ENCODE results near the gene CHKA.
A peak's percentile ranks its signal among the peaks of the same experiment; 100 is the strongest.

The CHKA gene

DNA sequence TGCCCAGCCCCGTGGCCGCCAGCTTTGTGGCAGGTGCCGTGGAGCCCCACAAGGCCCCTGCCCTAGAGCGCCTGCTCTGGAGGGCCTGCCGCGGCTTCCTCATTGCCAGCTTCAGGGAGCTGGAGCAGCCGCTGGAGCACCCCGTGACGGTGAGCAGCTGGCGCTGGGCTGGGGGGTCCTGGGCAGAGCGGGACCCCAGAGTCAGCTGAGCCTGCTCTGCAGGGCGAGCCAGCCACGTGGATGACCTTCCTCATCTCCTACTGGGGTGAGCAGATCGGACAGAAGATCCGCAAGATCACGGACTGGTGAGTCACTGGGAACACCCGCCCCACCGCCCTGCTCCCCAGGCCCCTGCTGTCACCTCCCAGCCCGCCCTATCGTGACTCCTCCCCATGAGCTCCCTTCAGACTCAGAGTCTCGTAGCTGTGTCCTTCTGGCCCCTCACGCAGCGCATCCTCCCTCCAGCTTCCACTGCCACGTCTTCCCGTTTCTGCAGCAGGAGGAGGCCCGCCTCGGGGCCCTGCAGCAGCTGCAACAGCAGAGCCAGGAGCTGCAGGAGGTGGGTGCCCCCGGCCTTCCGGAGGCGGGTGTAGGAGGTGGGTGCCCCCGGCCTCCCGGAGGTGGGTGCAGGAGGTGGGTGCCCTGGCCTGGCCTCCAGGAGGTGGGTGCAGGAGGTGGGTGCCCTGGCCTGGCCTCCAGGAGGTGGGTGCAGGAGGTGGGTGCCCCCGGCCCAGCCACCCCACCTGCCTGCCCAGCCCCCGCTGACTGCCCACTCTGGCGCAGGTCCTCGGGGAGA, 77.6 kb downstream of the CHKA start:
- no peak for DNase-seq

- no peak for DNase-seq
These were observed 78.2 kb downstream of the CHKA start for GRCh38 chr11:68043029-68043348.

DNA sequence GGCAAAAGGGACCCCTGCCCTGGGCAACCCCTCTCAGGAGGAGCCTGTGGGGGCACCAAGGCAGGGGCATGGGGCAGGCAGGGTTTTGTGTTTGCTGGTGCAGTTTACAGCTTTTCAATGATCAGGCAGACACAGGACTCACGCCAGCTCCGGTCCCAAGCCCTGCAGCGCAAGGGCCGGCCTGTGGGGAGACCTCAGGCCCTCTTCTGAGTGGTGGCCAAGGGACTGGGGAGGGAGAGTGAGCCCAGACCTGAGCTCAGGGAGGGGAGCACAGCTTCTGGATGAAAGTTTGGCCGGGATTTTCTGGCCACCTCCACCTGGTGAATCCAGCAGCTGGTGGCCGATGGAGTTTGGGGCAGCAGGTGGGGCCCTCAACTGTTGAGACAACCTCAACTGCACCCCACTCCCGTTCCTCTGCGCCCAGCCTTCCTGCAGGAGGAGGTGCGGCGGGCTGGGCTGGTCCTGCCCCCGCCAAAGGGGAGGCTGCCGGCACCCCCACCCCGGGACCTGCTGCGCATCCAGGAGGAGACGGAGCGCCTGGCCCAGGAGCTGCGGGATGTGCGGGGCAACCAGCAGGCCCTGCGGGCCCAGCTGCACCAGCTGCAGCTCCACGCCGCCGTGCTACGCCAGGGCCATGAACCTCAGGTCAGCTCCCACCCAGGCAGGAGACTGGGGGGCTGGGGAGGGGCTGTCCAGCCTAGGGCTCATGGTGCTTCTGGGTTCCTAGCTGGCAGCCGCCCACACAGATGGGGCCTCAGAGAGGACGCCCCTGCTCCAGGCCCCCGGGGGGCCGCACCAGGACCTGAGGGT, 78.8 kb downstream of the CHKA start:
- no peak for DNase-seq

- no peak for DNase-seq
These were observed 79.5 kb downstream of the CHKA start for GRCh38 chr11:68041617-68042218.

- no peak for DNase-seq
These were observed 80.1 kb downstream of the CHKA start for GRCh38 chr11:68040957-68041591.

DNA sequence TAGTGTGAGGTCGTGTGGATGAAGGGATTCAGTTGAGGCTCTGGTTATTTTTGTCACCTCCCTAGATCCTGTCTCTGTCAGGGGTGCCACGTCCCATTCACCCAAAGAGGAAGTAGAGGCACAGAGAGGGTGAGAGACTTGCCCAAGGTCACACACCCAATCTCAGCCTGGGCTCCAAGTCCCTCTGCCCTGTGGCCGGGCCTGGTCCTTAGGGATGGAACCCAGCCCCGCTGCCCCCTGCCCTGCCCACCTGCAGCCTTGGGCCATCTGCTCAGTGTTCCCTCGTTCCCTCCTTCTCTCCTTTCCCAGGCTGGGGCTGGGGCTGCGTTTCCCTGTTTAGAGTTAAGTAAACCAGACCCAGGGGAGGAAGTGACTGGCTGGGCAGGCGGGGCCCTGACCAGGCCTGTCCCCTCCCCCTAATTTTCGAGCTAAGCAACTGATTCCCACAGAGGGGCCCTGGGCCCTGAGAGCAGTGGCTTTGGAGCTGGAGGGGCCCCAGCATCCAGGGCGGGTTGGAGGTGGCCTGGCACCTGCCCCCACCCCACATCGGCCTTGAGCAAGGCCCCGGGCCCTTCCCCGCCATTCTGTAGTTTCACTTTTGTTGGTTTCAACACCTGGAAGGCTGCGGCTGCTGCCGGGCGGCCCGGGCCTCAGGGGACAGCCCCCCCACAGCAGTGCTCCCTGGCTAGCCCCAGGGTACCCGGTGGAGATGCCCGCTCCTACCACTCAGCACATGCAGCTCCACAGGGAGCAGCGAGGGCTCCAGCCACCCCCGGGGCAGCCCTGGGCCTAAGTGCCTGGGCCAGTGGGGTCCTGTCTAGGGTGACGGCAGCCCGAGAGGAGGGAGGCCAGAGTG, 80.9 kb downstream of the CHKA start:
- DNase-seq: peak in 1 of 2 donors; percentile 43

DNA sequence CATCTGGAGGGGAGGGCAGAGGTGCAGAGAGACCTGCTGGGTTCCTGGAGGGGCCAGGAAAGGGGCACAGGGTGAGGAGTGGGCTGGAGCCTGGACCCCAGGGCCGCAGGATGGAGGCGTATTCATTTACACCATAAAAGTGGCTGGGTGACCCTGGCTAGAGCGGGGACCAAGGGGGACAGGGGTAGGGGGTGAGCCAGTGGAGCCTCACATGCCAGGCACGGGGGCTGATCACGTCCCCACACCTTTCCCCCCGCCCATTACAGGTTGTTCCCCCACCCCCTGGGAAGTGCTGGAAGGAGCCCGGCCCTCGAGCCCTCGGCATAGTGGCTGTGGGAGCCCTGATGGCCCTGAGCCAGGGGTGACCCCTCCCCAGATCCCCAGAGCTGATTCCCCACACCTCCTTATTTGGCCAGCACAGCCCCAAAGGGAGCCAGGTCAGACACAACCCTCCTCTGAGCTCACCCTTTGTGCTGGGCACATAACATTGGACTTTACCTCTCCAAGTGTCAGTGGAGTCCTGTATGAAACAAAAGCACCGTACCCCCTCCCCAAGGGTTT, 81.6 kb downstream of the CHKA start:
- DNase-seq: no peak

DNA sequence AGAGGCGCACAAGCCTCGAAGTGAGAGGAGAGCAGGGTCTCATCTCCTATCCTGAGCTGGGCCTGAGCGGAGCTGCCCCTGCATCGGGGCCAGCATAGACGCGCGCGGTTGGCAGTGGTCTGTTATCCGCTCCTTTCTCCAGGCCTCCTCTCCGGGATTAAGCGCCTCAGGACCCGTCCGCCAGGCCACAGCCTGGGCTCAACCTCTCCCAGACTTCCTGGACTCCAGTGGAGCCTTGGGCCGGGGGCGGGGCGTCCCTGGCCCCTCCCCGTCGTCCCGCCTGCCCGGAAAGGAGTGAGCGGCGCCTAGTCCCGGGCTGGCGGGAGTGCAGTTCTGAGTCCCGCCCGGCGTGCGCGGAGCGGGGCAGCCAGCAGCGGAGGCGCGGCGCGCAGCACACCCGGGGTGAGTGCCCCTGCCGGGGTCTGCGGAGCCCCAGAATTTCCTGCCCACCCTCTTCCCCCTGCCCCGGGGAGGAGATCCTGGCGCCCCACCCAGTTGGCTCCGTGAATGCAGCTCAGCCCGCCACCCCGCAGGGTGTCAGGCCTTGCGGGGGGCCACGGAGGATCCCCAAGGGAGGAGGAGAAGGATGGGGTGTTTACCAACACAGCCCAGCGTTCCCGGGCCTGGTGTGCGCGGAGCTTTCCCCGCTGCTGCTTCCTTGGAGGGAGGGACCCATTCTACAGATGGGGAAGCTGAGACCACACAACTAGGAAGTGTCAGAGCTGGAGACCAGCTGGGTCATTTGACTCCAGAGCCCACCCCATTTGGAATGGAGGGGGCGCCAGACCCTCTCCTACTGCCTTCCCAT, 82.3 kb downstream of the CHKA start, which contains the start of gene TCIRG1:
TSS of gene TCIRG1 (plus strand) at position 308 of the 808 bp plus-strand sequence. CDS start 2,247 bp downstream, outside the sequence.
- DNase-seq: peak; percentile 50 to 55

- DNase-seq: no peak
These were observed 82.9 kb downstream of the CHKA start for GRCh38 chr11:68038226-68038717.

- no peak for DNase-seq
These were observed 83.6 kb downstream of the CHKA start for GRCh38 chr11:68037411-68038225.

DNA sequence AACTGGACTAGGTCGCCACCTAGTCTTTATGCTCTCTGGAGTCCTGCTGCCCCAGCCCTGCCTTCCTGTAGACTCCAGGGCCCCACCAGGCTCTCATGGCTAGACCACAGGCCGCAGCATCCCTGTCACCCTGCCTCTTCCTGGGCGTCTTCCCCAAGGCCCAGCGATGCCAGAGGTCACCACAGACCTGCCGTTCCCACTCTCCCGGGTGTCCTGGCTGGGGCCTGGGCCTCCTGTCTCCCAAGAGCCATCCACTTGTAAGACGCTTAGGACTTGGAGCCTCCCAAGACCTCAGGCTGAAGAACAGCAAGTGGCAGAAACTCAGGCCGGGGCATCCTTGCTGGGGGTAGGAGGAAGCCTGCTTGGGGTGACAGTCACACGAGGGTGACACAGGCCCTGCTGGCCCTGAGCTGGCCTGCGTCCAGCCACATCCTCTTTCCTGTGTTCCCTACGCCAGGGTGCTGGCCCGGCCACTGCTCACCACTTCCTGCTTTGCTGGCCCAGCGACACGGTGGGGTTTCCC, 84.4 kb downstream of the CHKA start:
- DNase-seq: no peak

GRCh38 chr11:68036141-68036716, 85.0 kb downstream of the CHKA start:
- DNase-seq: no peak

DNA sequence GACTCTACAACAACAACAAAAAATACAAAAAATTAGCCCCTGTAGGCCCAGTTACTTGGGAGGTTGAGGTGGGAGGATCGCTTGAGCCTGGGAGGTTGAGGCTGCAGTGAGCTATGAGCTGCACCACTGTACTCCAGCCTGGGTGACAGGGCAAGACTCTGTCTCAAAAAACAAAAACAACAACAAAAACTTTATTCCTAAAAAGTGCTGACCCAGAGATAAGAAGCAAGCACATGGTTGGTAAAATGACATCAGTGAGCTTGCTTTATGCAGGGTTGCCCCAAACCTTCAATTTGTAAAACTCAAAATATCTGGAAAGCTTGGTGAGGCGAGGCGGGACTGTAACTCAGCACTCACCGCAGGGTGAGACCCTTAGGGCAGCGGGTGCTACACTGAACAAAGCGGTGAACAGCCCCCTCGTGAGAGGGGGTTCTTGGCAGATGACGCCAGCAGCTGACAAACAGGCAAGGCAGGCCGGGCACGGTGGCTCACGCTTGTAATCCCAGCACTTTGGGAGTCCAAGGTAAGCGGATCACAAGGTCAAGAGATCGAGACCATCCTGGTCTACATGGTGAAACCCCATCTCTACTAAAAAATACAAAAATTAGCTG, 85.8 kb downstream of the CHKA start:
- no peak for DNase-seq

DNA sequence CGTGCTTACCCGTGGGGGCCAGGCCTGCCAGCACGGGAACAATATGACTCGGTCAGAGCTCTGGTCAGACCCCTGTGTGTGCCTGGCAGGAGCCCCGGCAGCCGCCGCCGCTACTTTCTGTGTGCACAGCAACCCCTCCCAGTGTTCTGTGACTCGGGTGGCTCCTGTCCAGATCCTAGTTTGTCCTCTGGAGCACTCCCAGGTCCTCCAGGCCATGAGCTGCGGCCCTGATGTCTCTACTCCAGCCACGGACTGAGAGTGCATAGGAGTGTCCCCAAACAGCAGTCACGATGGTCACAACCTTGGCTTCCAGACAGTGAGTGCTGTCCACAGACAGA, 87.5 kb downstream of the CHKA start:
- no peak for DNase-seq

GRCh38 chr11:68032997-68033707, 88.0 kb downstream of the CHKA start:
- no peak for DNase-seq

GRCh38 chr11:68032003-68032402, 89.2 kb downstream of the CHKA start:
- DNase-seq: no peak

- DNase-seq: no peak
These were observed 90.1 kb downstream of the CHKA start for GRCh38 chr11:68031144-68031464.
